HepG2 (cell line): ENCODE data around the gene MRPS14. TPM values are rescaled to one million over a fixed set of nuclear protein-coding genes. Genes with fewer than 3 reads are reported as not detected.
A peak's percentile ranks its signal among the peaks of the same experiment; 100 is the strongest.

ENCODE experiments used
- AKAP8 ChIP-seq: sonication (generic); formaldehyde crosslinking; IDR thresholded peaks from 2 replicates; pipeline ENCODE4 v1.5.1; 2020; ENCODE audit warnings: mild to moderate bottlenecking, missing genetic modification reagents
- BCL3 ChIP-seq: sonication (generic); formaldehyde crosslinking; IDR thresholded peaks from 2 replicates; pipeline ENCODE4 v1.5.1; 2020; ENCODE audit warnings: mild to moderate bottlenecking, missing genetic modification reagents, moderate library complexity
- BHLHE40 ChIP-seq: IDR thresholded peaks from 2 replicates; pipeline ENCODE4 v1.6.1; 2011; ENCODE audit warnings: low read length, improper control_type of control experiment
- FOSL2 ChIP-seq: sonication (generic); formaldehyde crosslinking; IDR thresholded peaks from 2 replicates; pipeline ENCODE4 v1.4.0; 2020; ENCODE audit warnings: missing genetic modification reagents
- HIVEP1 ChIP-seq: sonication (generic); formaldehyde crosslinking; IDR thresholded peaks from 2 replicates; pipeline ENCODE4 v1.4.0; 2020; ENCODE audit warnings: mild to moderate bottlenecking, missing genetic modification reagents
- ISL2 ChIP-seq: sonication (generic); formaldehyde crosslinking; IDR thresholded peaks from 2 replicates; pipeline ENCODE4 v1.5.0; 2020; ENCODE audit warnings: missing genetic modification reagents
- KDM4B ChIP-seq: sonication (generic); formaldehyde crosslinking; IDR thresholded peaks from 2 replicates; pipeline ENCODE4 v1.4.0; 2020; ENCODE audit warnings: missing genetic modification reagents
- KMT2A ChIP-seq: sonication (generic); formaldehyde crosslinking; IDR thresholded peaks from 2 replicates; pipeline ENCODE4 v1.4.0; 2020; ENCODE audit warnings: missing genetic modification reagents
- NR2F1 ChIP-seq, 2 experiments: fragments of 450-650 bp in 1 of 2; formaldehyde crosslinking in 1 of 2; IDR thresholded peaks; 2 replicates each; pipeline versions ENCODE4 v1.5.0 to v1.6.1; 2016 to 2020; ENCODE audit warnings: mild to moderate bottlenecking in 1 of 2, missing compliant biosample characterization in 1 of 2, missing genetic modification reagents in 1 of 2, moderate library complexity in 1 of 2
- POGZ ChIP-seq: sonication (generic); formaldehyde crosslinking; IDR thresholded peaks from 2 replicates; pipeline ENCODE4 v1.4.0; 2020; ENCODE audit warnings: mild to moderate bottlenecking, missing genetic modification reagents
- RFX5 ChIP-seq: IDR thresholded peaks from 2 replicates; pipeline ENCODE4 v1.6.1; 2011; ENCODE audit warnings: low read depth, low read length, improper control_type of control experiment
- SRY ChIP-seq: sonication (generic); formaldehyde crosslinking; IDR thresholded peaks from 2 replicates; pipeline ENCODE4 v1.8.0; 2022; ENCODE audit warnings: mild to moderate bottlenecking, missing genetic modification reagents
- TCF12 ChIP-seq, 2 experiments: fragments of 450-650 bp in 1 of 2; sonication (generic) in 1 of 2; formaldehyde crosslinking in 1 of 2; IDR thresholded peaks; 2 replicates each; pipeline versions ENCODE4 v1.6.1 to v1.8.0; 2017 to 2022; ENCODE audit warnings: antibody characterized with exemption in 1 of 2, mild to moderate bottlenecking in 1 of 2, missing genetic modification reagents in 1 of 2, moderate library complexity in 1 of 2
- ZBTB49 ChIP-seq: sonication (generic); formaldehyde crosslinking; IDR thresholded peaks from 2 replicates; pipeline ENCODE4 v1.4.0; 2020; ENCODE audit warnings: missing genetic modification reagents, borderline replicate concordance
- ZHX1 ChIP-seq: sonication (generic); formaldehyde crosslinking; IDR thresholded peaks from 2 replicates; pipeline ENCODE4 v1.8.1; 2022; ENCODE audit warnings: low read depth, mild to moderate bottlenecking, missing genetic modification reagents
- ZNF446 ChIP-seq: sonication (generic); formaldehyde crosslinking; IDR thresholded peaks from 2 replicates; pipeline ENCODE4 v1.5.0; 2020; ENCODE audit warnings: mild to moderate bottlenecking, missing genetic modification reagents
- ZNF589 ChIP-seq: sonication (generic); formaldehyde crosslinking; conservative IDR thresholded peaks from 2 replicates; pipeline ENCODE4 v1.8.0; 2022; ENCODE audit warnings: mild to moderate bottlenecking, moderate library complexity, missing genetic modification reagents
- ZNF691 ChIP-seq: sonication (generic); formaldehyde crosslinking; IDR thresholded peaks from 2 replicates; pipeline ENCODE4 v1.4.0; 2020; ENCODE audit warnings: missing genetic modification reagents, low read depth, mild to moderate bottlenecking, borderline replicate concordance
- ZZZ3 ChIP-seq: sonication (generic); formaldehyde crosslinking; IDR thresholded peaks from 2 replicates; pipeline ENCODE4 v1.4.0; 2020; ENCODE audit warnings: missing genetic modification reagents, mild to moderate bottlenecking, borderline replicate concordance
- polyA plus RNA-seq, 8 experiments: library from polyadenylated mRNA; depleted of rRNA in 3 of 8; stranded (reverse) in 7 of 8; unstranded in 1 of 8; fragments of >200 nt; fragmentation: Illumina TruSeq in 4 of 8; extraction: Trizol in 4 of 8; gene quantifications; 2 replicates each; pipeline versions ENCODE4 v1.2.1 to v1.2.3, GENCODE V29; 2011 to 2016; ENCODE audit warnings: low read depth in 4 of 8, missing spikeins in 1 of 8, mixed read lengths in 1 of 8; ENCODE audit not compliant: insufficient read depth in 1 of 8
- total RNA-seq, 5 experiments: library from RNA; depleted of rRNA; stranded (reverse); fragments of >200 nt; fragmentation: Illumina TruSeq; extraction: Trizol; gene quantifications; 2 replicates each; pipeline ENCODE4 v1.2.3, GENCODE V29; 2016; ENCODE audit warnings: low read depth in 1 of 5
- TF ChIP-seq, protein P1 (sequence below): sonication (generic); formaldehyde crosslinking; IDR thresholded peaks from 2 replicates; pipeline ENCODE4 v1.5.0; 2020; ENCODE audit warnings: missing genetic modification reagents, mild to moderate bottlenecking, borderline replicate concordance

Gene MRPS14
- total and polyA plus RNA-seq, 2 of the 13 experiments (the other 11 are each of a cell fraction or from before 2014, with no cell fraction given), result 36.6 to 43.2 TPM

DNA sequence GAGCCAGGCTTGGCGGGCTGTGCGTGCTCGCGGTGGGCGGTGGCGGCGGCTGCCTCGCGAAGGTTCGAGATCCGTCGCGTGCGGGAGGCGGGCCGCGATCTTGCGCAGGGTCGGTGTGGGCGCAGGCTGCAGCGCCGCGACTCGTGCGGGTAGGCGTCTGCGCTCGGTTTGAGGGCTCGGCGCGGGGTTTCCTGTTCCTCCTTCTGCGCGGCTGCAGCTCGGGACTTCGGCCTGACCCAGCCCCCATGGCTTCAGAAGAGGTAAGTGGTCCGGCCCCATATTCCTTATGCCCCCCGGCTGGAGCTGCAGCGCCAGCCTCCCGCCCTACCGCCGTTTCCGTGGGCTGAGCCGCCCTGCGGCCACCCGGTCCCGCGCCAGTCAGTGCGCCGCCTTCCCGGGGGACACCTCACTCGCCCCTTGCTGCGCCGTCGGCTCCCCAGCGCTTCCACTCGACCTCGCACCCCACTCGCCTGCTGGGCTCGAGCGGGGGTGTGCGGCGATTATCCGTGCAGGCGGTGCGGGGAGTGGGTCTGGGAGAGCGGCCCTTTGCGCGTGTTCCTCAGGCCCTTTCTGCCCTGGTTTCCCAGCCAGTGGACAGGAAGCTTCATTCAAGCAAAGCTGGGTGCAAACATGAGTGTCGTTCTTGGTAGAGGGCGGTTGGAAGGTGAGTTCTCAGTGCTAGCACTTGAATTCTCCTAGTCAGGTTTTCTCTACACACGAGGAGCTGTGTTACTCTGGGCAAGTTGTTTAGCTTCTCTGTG is 23.1 kb downstream of the MRPS14 start, which contains the start of gene CACYBP (continued):
- TF ChIP-seq BCL3, result peak; percentile 81
- TF ChIP-seq KMT2A (CRISPR knock-in tag), result peak; percentile 79
- peak; percentile 73; the same call in 1 of the 2 replicates for TF ChIP-seq AKAP8 (CRISPR knock-in tag)
- peak; percentile 16; the same call in 1 of the 2 replicates for TF ChIP-seq ZHX1 (CRISPR knock-in tag)
- TF ChIP-seq BHLHE40, result peak; percentile 93
- TF ChIP-seq ZBTB49 (CRISPR knock-in tag), result no peak
- peak; percentile 85; the same call in 1 of the 2 replicates for TF ChIP-seq SRY (CRISPR knock-in tag)
- peak; percentile 12; the same call in 1 of the 2 replicates for TF ChIP-seq POGZ (CRISPR knock-in tag)
- TF ChIP-seq RFX5, result no peak; the same call in 1 of the 2 replicates
- TF ChIP-seq, protein P1, sequence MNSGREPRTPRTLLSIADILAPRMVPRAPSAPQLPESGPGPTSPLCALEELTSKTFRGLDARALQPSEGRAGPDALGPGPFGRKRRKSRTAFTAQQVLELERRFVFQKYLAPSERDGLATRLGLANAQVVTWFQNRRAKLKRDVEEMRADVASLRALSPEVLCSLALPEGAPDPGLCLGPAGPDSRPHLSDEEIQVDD (CRISPR knock-in tag), result peak; percentile 37; the same call in 1 of the 2 replicates
- no peak for TF ChIP-seq KDM4B (CRISPR knock-in tag)
- TF ChIP-seq ZNF691, result peak; percentile 67; the same call in 1 of the 2 replicates
- no peak; the same call in 1 of the 2 replicates for TF ChIP-seq ZZZ3 (CRISPR knock-in tag)
- peak; percentile 50; the same call in 1 of the 2 replicates for TF ChIP-seq ZNF446
- TF ChIP-seq FOSL2 (CRISPR knock-in tag), result no peak
- no peak for TF ChIP-seq NR2F1 (CRISPR knock-in tag; IDR thresholded peaks at IDR 0.05)
- TF ChIP-seq TCF12 (IDR thresholded peaks at IDR 0.05), result no peak
- TF ChIP-seq TCF12 (CRISPR knock-in tag; IDR thresholded peaks at IDR 0.05), result no peak
- TF ChIP-seq ZNF589 (CRISPR knock-in tag), result peak; percentile 93
- no peak for TF ChIP-seq HIVEP1 (CRISPR knock-in tag)
- TF ChIP-seq ISL2 (CRISPR knock-in tag), result peak; percentile 34; the same call in 1 of the 2 replicates
